HG03135 (cell line): ENCODE results near the gene CD93.

Experiments used
- ATAC-seq: cut with Tn5 transposase; IDR thresholded peaks from one replicate; pipeline ENCODE4 v1.9.1; 2021; ENCODE audit warnings: mild to moderate bottlenecking, moderate library complexity; ENCODE audit not compliant: unreplicated experiment

Gene CD93

GRCh38 chr20:23084282-23084844, 1.8 kb downstream of the CD93 start:
- no peak for ATAC-seq

DNA sequence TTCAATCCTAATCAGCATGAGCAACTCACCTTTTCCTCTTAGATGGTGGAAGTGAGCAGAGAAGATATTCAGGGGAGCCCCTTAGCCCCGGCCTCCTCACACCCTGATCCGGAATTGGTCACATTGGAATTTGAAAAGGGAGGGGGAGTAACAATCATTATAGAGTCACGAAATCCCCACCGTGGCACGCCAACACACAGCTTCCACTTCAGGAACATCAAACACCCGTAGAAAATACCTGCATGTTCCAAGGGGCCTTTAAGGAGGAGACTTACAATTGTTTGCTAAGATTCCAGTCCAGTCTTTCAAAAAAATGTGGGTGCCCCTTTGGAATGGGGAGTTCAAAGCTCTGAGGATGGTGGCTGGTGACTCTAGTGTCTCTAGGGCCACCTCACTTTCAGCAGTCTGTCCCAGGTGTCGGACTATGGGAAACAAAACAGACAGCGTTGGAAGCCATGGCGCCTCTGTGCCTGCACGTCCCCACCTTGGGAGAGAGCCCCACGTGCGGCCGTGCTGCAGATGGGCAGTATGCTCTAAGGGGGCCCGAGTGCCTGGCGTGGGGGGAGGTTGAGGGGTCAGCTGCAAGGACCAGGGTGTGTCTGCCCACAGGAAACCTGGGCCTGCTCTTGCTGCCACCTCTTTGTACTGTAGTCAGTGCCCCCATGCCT, 2.4 kb downstream of the CD93 start:
- ATAC-seq: no peak

- no peak for ATAC-seq
Measured at GRCh38 chr20:23082846-23083552, 3.1 kb downstream of the CD93 start.

GRCh38 chr20:23081263-23081819, 4.8 kb downstream of the CD93 start:
- no peak for ATAC-seq

DNA sequence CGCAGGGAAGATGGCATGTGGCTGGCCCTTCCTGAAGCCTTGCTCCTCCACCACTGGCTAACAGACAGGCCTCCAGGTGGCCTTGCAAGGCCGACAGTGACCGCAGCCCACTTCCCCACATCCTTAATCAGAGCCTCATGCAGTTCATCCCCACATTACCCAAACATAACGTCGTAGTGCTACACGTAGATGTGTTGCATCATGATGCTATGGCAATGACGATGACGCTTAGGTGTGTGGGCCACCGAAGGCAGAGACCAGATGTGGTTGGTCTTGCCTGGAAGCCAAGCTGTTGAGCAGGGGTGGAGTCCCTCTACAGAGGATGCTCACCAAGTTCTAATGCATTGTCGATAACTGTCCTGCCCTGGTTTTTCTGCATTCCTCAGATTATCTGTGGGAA, 5.6 kb downstream of the CD93 start:
- ATAC-seq: no peak

- ATAC-seq: no peak
Measured at GRCh38 chr20:23079926-23080325, 6.2 kb downstream of the CD93 start.

DNA sequence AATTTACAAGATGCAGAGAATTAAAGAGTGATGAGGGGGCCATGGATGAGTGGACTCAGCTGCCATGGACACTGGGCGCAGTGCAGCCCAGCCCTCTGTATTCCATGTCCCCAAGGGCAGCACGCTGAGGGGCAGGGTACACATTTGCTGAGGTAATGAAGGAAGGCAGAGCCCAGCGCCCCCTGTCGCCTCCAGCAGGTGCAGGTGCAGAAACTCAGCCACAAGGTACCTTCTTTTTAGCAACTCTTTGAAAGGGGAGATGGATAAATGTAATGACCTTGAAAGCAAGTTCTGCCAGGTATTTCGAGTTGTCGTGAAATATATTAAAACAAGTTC, 7.1 kb downstream of the CD93 start:
- ATAC-seq: no peak

- ATAC-seq: no peak
Measured at GRCh38 chr20:23078351-23079015, 7.6 kb downstream of the CD93 start.

DNA sequence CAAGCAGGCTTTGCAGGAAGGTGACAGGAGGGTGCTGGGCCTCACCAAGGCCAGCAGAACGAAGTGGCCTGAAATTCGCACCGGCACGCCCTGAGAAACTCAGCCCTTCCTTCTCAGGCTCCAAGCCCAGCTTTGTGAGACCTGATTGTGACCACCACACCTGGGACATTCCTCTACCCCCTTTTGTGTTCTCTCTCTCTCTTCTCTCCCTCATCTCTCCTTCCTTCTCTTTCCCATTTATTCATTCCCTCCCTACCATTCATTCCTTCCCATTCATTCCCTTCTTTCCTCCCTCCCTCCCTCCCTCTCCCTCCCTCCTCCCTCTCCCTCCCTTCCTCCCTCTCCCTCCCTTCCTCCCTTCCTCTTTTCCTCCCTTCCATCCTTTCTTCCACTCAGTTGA, 8.8 kb downstream of the CD93 start:
- no peak for ATAC-seq

GRCh38 chr20:23074052-23074451, 12.1 kb downstream of the CD93 start:
- ATAC-seq: no peak

- no peak for ATAC-seq
Measured at GRCh38 chr20:23072892-23073586, 13.1 kb downstream of the CD93 start.

DNA sequence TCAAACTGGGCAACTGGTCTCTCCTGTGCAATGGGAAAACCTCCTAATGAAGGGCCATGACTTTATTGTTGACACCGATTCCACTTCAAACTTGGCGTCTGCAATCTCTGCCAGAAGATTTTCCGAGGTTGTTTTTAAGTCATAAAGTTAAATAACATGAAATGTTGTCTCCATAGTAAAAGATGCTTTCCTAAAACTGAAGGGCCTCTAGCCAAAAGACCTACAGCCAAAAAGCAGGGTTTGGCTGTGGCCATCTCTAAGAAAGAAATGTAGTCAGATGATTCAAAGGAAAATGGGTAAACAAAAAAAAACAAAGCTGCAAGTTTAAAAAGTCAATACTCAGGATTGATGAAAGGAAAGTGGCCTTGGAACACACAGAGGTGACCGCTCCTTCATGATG, 14.1 kb downstream of the CD93 start:
- no peak for ATAC-seq

DNA sequence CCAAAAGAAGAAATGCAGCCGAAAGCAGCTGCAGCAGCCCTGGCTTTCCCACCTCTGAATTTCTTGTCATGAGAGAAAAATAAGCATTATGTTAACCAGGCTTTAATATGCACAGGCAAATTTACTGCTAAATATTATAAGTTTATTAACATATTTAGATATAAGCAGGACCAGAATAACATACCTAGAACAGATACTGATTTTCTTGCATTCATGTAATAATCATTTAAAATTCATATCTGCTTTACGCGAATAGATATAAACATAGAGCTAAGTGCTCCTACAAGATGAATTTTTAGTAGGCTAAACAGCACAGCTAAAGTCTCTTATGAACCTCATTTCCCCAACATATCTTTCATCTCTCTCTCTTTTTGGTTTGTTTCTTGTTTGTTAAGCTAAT, 14.7 kb downstream of the CD93 start:
- ATAC-seq: no peak

GRCh38 chr20:23069108-23069507, 17.0 kb downstream of the CD93 start:
- ATAC-seq: no peak

GRCh38 chr20:23068283-23068682, 17.8 kb downstream of the CD93 start:
- no peak for ATAC-seq

GRCh38 chr20:23066772-23067171, 19.4 kb downstream of the CD93 start:
- ATAC-seq: no peak

- ATAC-seq: no peak
Measured at GRCh38 chr20:23065266-23066201, 20.6 kb downstream of the CD93 start.

GRCh38 chr20:23063581-23063980, 22.5 kb downstream of the CD93 start:
- no peak for ATAC-seq

- no peak for ATAC-seq
Measured at GRCh38 chr20:23063168-23063567, 23.0 kb downstream of the CD93 start.

- no peak for ATAC-seq
Measured at GRCh38 chr20:23062632-23063031, 23.5 kb downstream of the CD93 start.
